Measurements from ENCODE around the gene CDCA8.

GRCh38 chr1:37677143-37677439 is 15.2 kb upstream of the CDCA8 start:
- TF ChIP-seq CTCF (IDR thresholded peaks at IDR 0.05) (no peak), POLR2A (IDR thresholded peaks at IDR 0.05) (no peak)
